ENCODE data around the gene VPREB3.

Gene VPREB3

DNA sequence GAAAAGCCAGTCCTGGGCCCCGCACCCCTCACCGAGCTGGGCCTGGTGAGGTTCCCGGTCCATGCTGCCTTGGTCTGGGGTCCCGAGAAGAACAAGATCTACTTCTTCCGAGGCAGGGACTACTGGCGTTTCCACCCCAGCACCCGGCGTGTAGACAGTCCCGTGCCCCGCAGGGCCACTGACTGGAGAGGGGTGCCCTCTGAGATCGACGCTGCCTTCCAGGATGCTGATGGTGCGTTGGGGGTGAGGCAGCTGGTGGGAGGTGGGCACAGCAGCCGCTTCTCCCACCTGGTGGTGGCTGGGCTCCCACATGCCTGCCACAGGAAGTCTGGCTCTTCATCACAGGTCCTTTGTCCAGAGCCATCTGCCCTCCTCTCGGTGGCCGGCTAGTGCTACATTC, 28.0 kb upstream of the VPREB3 start:
- DNase-seq: no peak

DNA sequence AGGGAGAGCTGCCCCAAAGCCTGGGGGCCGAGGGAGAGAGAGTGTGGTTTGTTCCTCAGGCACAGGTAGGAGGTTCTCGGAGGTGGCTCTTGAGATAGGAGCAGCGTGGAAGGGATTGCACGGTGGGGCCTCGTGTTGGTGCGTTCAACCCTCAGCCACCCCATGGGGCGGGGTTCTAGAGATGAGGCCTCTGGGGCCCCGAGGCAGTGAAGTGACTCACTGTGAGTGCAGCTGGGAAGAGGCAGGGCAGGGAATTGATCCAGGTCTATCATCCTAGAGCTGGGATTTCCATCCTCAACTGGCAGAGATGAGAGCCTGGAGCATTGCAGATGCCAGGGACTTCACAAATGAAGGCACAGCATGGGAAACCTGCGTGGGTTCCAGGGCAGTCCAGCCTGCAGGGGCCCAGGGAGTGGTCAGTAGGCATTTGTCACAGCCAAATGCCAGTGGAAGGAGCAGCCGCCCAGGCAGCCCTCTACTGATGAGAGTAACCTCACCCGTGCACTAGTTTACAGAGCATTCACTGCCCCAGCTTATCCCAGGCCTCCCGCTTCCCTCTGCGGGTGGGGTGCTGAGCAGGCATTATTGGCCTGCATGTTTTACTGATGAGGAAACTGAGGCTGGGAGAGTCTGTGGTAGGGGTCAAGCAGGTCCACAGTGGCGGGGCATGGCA, 27.4 kb upstream of the VPREB3 start:
- DNase-seq: no peak

DNA sequence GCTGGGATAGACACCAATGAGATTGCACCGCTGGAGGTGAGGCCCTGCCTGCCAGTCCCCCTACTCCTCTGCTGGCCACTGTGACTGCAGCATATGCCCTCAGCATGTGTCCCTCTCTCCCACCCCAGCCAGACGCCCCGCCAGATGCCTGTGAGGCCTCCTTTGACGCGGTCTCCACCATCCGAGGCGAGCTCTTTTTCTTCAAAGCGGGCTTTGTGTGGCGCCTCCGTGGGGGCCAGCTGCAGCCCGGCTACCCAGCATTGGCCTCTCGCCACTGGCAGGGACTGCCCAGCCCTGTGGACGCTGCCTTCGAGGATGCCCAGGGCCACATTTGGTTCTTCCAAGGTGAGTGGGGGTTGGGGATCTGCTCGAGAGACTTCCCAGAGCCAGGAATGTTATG, 26.8 kb upstream of the VPREB3 start:
- no peak for DNase-seq

DNA sequence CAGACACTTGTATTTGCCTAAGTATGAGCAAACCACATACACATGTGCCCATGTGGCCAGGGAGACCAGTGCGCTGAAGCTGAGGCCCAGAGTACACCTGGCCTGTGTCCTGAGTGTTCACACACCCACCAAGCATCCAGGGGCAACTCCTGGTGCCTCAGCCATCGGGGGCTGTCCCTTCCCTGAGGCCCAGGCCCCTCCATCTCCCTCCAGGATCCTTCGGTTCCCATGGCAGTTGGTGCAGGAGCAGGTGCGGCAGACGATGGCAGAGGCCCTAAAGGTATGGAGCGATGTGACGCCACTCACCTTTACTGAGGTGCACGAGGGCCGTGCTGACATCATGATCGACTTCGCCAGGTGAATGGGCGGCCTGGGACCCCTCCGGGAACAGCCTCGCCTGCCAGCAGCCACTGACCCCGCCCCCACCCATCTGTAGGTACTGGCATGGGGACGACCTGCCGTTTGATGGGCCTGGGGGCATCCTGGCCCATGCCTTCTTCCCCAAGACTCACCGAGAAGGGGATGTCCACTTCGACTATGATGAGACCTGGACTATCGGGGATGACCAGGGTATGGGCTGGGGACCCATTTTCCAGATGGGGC, 26.0 kb upstream of the VPREB3 start:
- no peak for DNase-seq

GRCh38 chr22:23779731-23780130, 25.5 kb upstream of the VPREB3 start:
- DNase-seq: no peak

GRCh38 chr22:23779083-23779482, 24.9 kb upstream of the VPREB3 start:
- DNase-seq: no peak

DNA sequence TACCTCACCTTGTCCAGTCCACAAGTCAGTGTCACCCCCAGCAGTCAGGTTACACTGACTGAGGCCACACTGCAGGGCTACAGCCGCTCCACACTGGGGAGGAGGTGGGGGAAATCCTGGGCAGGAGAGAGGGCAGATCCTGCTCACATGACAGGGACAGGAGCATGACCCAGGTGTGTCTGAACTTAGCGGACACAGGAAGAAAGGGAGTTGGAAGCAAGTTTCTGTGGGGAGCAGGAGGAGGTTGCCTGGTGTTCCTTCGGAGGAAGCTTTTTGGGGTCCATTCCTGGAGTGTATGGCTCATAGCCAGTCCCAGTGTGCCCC, 24.3 kb upstream of the VPREB3 start:
- no peak for DNase-seq

- DNase-seq: no peak
Observed at GRCh38 chr22:23777776-23778576, 23.8 kb upstream of the VPREB3 start.

GRCh38 chr22:23775779-23776375, 21.7 kb upstream of the VPREB3 start:
- DNase-seq: no peak

GRCh38 chr22:23774922-23775436, 20.8 kb upstream of the VPREB3 start:
- no peak for DNase-seq

DNA sequence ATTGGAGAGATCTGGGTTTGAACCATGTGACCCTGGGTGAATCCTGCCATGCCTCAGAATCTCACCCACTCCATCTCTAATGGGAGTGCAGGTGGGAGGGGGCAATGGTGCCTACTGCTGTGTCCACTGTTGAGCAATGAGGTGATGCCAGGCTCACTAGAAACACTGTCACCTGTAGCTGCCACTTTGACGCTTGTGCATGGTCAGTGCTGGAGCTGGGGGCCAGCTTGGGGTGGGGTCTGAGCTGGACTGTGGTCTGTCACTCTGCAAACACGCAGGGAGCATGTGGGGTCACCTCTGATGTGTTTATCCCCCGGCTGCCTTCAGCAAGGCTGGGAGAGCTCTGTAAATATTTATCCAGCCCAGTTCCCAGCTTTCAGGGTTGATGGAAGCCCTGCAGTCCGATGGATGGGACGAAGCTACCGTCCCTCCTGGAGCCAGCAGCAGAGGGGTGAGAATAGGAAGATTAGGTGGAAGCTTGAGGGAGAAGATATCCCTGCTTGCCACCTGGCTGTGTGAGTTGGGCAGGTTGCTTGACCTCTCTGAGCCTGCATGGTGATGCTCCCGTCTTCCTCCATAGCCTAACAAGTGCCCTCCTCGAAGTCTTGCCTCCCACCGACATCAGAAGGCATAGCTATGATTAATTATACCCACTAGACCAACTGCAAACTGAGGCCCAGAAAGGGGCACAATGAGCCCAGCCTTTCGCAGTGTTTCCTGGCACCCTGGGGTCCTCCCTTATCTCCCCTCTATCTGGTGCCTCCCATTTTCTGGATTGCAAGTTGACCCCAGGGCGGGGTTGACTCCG, 20.1 kb upstream of the VPREB3 start:
- DNase-seq: no peak

GRCh38 chr22:23773483-23774113, 19.4 kb upstream of the VPREB3 start:
- DNase-seq: no peak

DNA sequence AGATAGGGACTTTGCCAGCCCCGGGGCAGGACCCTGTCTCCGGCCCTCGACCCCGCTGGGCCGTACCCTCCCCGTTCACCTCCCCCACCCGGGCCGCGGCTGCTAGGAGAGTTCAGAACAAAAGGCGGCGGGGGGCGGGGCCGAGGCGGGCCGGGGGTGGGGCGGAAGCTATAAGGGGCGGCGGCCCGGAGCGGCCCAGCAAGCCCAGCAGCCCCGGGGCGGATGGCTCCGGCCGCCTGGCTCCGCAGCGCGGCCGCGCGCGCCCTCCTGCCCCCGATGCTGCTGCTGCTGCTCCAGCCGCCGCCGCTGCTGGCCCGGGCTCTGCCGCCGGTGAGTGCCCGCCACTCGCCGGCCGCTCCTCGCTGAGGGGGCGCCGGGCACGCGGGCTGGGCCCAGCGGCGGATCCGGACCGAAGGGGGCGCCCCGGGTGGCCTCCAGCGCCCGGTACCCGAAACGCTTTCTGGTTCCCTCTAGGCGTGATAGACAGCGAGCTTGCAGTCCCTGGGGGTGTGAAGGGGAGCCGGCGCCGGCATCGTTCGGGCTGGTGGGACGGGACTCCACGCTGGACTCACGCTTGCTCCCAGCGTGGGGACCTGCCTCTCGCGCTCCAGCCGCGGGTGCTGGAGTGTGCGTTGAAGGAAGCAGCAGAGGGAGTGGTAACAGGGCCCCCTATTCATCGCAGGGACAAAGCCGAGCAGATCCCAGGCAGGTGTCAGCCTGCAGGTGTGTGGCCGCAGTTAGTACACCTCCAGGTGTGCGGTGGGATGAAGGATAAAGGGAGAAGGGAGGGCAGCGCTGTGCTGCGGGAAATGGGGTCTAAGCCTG, 18.6 kb upstream of the VPREB3 start, which contains the start of gene MMP11:
Gene MMP11, plus strand, starts transcription at position 201 of the 825 bp plus-strand sequence. Its CDS starts 22 bp downstream, at position 223.
- no peak for DNase-seq

- no peak for DNase-seq
Observed at GRCh38 chr22:23772315-23772648, 18.1 kb upstream of the VPREB3 start.

DNA sequence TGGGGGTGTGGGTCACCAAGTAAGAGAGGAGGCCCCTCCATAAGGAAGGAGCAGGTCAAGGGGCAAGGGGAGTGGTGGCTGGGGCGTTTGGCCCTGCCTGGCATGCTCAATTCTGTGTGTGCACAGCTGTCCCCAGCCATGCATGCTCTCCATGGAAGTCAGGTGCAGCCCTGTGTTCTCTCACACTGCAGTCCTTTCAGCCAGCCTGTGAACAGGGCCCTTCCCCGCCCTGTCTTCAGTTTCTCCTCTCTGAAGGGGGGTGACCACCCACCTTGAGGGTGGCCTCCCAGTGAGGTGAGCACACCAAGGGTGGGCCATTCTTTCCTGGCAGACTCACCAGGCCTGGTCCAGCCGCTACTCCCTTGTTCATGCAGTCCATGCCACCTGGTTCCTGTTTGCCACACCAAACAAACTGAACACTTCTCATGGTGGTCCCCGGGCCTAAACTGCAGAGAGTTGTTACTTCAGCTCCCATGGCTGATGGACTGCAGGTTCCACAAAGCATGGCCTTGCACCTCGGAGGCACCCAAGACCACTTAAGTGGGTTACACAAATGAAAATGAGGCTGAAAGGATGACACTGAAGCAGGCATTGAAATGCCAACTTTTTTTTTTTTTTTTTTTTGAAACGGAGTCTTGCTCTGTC, 15.2 kb upstream of the VPREB3 start:
- DNase-seq: no peak

DNA sequence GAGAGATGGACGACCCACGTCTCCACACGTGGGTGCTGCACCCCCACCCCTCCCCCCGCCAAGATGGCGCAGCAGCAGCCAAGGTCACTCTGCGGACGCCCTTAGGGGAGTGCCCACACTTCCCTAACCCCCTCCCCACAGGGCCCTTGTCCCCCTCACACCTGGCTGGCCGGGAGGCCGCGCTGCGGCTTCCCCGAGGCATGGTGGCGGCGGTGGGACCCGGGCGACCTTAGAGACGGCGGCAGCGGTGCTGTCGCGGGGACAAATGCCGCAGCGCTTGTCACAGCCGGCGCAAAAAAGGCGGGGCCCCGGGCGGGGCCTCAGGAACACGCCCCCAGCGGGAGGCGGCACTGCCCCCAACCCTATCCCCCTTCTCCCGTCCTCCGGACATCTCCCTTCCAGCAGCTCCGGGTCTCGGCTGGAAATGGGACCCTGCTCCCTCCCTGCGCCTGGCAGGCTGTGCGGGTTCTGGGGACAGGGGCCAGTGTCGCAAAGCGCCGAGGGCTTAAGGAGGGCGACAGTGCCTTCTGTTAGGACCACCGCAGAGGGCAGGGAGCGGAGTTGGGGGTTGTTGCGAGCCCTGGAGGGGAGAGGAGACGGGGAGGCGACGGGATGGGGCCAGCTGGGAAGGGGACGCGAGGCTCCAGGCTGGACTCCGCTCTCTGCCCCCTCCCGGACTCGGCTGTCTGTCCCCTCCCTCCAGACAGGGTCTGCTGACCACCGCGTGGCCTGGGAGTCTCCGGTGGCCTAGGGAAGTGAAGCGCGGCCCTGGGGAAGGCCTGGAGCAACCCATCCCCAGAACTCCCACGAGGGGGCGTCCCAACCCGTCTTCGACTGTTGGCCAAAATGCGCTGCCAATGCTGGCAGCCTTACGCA, 13.7 kb upstream of the VPREB3 start, which contains the start of gene CHCHD10:
Gene CHCHD10, minus strand, starts transcription at position 300 of the 876 bp plus-strand sequence. Its CDS starts 98 bp downstream, at position 202.
- peak; percentile 64 to 66 for DNase-seq

DNA sequence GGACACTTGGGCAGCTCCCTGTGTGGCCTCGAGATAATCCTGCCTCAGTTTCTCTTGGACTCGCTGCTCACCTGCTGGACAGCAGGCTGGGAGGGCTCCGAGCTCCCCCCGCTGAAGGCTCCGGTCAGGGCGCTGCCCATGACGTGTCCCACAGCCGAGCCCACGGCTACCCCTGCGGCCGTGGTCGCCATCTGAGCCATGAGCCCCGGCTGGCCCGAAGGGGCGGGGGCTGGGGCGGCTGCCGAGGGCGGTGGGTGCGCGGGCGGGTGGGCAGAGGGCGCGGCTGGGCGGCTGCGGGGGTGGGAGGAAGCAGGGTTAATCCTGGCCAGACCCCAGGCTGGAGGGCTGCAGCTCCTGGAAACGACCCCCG, 13.1 kb upstream of the VPREB3 start:
- DNase-seq: no peak

DNA sequence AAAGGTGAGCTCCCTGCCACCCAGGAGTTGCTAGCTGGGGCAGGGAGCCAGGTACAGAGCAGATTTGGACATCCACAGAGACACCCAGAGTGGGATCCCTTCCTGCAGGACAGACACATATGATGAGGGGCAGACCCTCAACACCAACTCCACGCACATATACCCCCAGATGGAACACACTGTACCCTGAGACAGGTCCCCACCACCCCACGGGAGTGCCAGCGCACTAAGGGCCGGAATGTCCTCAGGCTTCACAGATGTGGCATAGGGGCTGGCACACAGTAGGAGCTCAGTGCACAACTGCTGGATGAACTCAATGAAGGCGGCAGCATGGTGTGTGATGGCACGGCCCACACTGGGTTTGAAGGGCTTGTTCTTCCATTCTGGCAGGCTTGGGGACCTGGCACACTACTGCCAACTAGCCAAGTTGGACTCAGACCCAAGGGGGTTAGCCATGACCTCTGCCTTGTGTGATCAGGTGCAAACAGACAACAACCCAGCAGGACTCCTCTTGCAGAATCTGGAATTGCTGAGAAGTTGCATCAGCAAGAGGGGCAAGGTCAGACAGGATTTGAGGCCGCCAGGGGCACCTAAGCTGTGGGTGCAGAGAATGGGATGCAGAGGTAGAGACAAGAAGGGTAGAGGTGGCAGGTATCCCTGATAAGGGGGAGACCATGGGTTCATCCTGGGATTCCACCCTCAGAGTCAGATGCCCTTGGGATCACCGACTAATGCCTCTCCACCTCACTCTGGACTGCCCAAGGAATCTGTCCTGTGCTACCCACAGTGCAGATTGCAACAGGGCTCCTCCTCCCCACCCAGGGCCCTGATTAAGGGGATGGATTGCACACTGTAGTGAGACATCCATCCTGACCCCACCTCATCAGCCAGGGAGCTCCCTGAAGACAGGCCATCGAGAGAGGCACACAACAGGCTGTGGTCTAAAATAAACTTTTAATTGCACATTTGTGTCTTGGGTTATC, 11.0 kb upstream of the VPREB3 start:
- no peak for DNase-seq

Measured in AML-193 (cell line).